Measurements from ENCODE around the gene MGARP.

DNA sequence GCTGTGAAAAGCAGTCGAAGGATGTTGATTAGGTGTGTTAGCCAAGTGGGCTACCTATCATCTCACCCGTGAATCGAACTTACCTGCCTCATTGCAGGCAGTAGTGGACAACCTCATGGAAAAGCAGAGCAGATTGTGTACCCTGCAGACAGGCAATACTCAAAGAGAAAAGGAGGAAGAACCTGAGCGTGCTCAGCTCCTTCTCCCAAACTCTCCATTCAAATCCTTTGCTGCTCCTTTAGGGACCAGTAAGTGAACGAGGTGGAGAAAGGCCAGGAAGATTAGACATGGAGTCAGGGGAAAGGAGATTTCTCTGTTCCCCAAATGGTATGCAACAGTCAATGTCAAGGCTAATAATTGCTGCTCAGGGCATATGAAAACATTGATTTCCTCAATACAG lies 57.8 kb downstream of the MGARP start:
- TF ChIP-seq CTCF (optimal IDR thresholded peaks at IDR 0.05 in 1 of 3, IDR thresholded peaks at IDR 0.05 in 1 of 3, conservative IDR thresholded peaks at IDR 0.05 in 1 of 3; ENCODE audit: extremely low read depth in 1 of 3, insufficient read depth in 2 of 3, low read length in 3 of 3) (no peak), EZH2 (IDR thresholded peaks at IDR 0.05; ENCODE audit: low read length) (no peak)
